ENCODE measurements around the gene FAM20C.

- TF ChIP-seq SP1 (IDR thresholded peaks at IDR 0.05; ENCODE audit: low read depth, low read length): no peak
- TF ChIP-seq CTCF (IDR thresholded peaks at IDR 0.05 in 2 of 3, conservative IDR thresholded peaks at IDR 0.05 in 1 of 3; ENCODE audit: control insufficient read depth in 2 of 3, extremely low read depth in 1 of 3, insufficient read depth in 1 of 3, low read depth in 3 of 3, low read length in 3 of 3): no peak
- TF ChIP-seq PAX5 (IDR thresholded peaks at IDR 0.05; ENCODE audit: borderline replicate concordance, low read depth, low read length): no peak
- no peak for TF ChIP-seq USF2 (IDR thresholded peaks at IDR 0.05; ENCODE audit: borderline replicate concordance, low read depth, low read length)
- no peak for TF ChIP-seq POLR2AphosphoS5 (IDR thresholded peaks at IDR 0.05; ENCODE audit: low read length)
- no peak for TF ChIP-seq ZBTB33 (IDR thresholded peaks at IDR 0.05)
- no peak for TF ChIP-seq ATF7 (IDR thresholded peaks at IDR 0.05; ENCODE audit: low read depth)
- TF ChIP-seq ZNF592 (IDR thresholded peaks at IDR 0.05): no peak
- no peak for TF ChIP-seq KAT2A (conservative IDR thresholded peaks at IDR 0.05; ENCODE audit: control insufficient read depth, low read depth, low read length)
These were observed 7.3 kb downstream of the FAM20C start for GRCh38 chr7:199483-200249.
